Uterus (tissue), 4 donors: ENCODE data around the gene JAK3. TPM values are rescaled to one million over a fixed set of nuclear protein-coding genes. Genes with fewer than 3 reads are reported as not detected.
"Not testable (repeated sequence)": the region's sequence is repeated elsewhere in the genome, so short reads cannot be mapped to it uniquely, and the experiment has no call there.

Experiments
- DNase-seq, 2 donors: peaks; one replicate each; pipeline ENCODE4 v3.0.0-alpha.2; 2019 to 2020
- H3K27ac ChIP-seq, 2 donors: fragments of 200-600 bp; sonication (generic); 1 replicate in 1 of 2; 2 replicates in 1 of 2; pipeline ENCODE4 v1.5.1; 2016 to 2018
- H3K27me3 ChIP-seq, 2 donors: fragments of 200-600 bp; sonication (generic); one replicate each; pipeline ENCODE4 v1.5.1; 2018 to 2019; ENCODE audit warnings: control low read depth in 1 of 2
- H3K36me3 ChIP-seq, 2 donors: fragments of 200-600 bp; sonication (generic); one replicate each; pipeline ENCODE4 v1.5.1; 2019; ENCODE audit warnings: control low read depth in 1 of 2
- H3K4me1 ChIP-seq, 2 donors: fragments of 200-600 bp; sonication (generic); one replicate each; pipeline ENCODE4 v1.5.1; 2018 to 2019; ENCODE audit warnings: control low read depth in 1 of 2
- H3K4me3 ChIP-seq, 2 donors: fragments of 200-600 bp; sonication (generic); 1 replicate in 1 of 2; 2 replicates in 1 of 2; pipeline ENCODE4 v1.5.1; 2018 to 2019; ENCODE audit warnings: mild to moderate bottlenecking in 1 of 2
- H3K9me3 ChIP-seq, 2 donors: fragments of 200-600 bp; sonication (generic); one replicate each; pipeline ENCODE4 v1.5.1; 2019; ENCODE audit warnings: control low read depth in 1 of 2
- CTCF ChIP-seq, 4 experiments: fragments of 200-600 bp in 2 of 4; fragments of 450-650 bp in 2 of 4; sonication (generic) in 2 of 4; IDR thresholded peaks; one replicate each; pipeline ENCODE4 v1.5.1; 2016 to 2019; ENCODE audit warnings: antibody characterized with exemption in 4 of 4, mild to moderate bottlenecking in 2 of 4, moderate library complexity in 1 of 4
- POLR2A ChIP-seq, 2 donors: fragments of 450-650 bp; IDR thresholded peaks; one replicate each; pipeline ENCODE4 v1.6.1; 2016; ENCODE audit warnings: antibody characterized with exemption in 2 of 2, mild to moderate bottlenecking in 1 of 2, moderate library complexity in 1 of 2
- intact Hi-C: fragments of 100-400 bp; cut with DNase I; formaldehyde crosslinking; loops from one replicate; pipeline ENCODE4 v1.15.1; 2023; ENCODE audit warnings: low total_unique reads
- total RNA-seq, 4 donors: library from RNA; depleted of rRNA in 3 of 4; stranded (reverse); fragments of >200 nt in 3 of 4; gene quantifications; one replicate each; pipeline versions ENCODE4 v1.1.0 to v1.2.4, GENCODE V29; 2014 to 2023
- donor health status: DM: yes; HTN: yes; CAD: no.

Gene JAK3
- 1 to 10 TPM in 2 of 4 donors, under 1 TPM in 2; under 0.01 to 8.1 (median 2.7) TPM for total RNA-seq

GRCh38 chr19:17847538-17848366 is at the start of gene JAK3:
JAK3 (minus strand) TSS chr19:17847982; CDS start chr19:17844417, 3,565 bp downstream.
- H3K9me3 ChIP-seq = no peaks in the 10 kb centered on the region
- no peak for TF ChIP-seq POLR2A (IDR thresholded peaks at IDR 0.05)
- no peak for TF ChIP-seq CTCF (IDR thresholded peaks at IDR 0.05)
- peak within 1 kb of the TSS; percentile 7 to 19 for H3K4me3 ChIP-seq
- DNase-seq = no peak
- H3K36me3 ChIP-seq = no peaks in the 10 kb centered on the region
- H3K4me1 ChIP-seq = no peaks in the 10 kb centered on the region
- intact Hi-C loops = no loop called here
- peak within 1 kb of the TSS; percentile 57 to 59 for H3K27ac ChIP-seq
- H3K27me3 ChIP-seq = no peaks in the 10 kb centered on the region

GRCh38 chr19:17893766-17894165 is 46.0 kb upstream of the JAK3 start:
- no peak overlapping the region for H3K27ac ChIP-seq
- H3K9me3 ChIP-seq = no peaks in the 10 kb centered on the region
- no peak overlapping the region for H3K4me3 ChIP-seq
- DNase-seq = no peak
- H3K27me3 ChIP-seq = no peaks in the 10 kb centered on the region
- intact Hi-C loops = no loop called here
- TF ChIP-seq CTCF (IDR thresholded peaks at IDR 0.05) (no peak), POLR2A (IDR thresholded peaks at IDR 0.05) (no peak)
- no peaks in the 10 kb centered on the region for H3K4me1 ChIP-seq
- no peaks in the 10 kb centered on the region for H3K36me3 ChIP-seq

GRCh38 chr19:17889609-17890214 is 41.9 kb upstream of the JAK3 start:
- no peak for TF ChIP-seq CTCF (IDR thresholded peaks at IDR 0.05)
- no peak for DNase-seq
- no peaks in the 10 kb centered on the region for H3K27me3 ChIP-seq
- H3K9me3 ChIP-seq = no peaks in the 10 kb centered on the region
- no peaks in the 10 kb centered on the region for H3K4me1 ChIP-seq
- no peaks in the 10 kb centered on the region for H3K36me3 ChIP-seq
- H3K4me3 ChIP-seq = no peak overlapping the region
- intact Hi-C loops = no loop called here
- no peak overlapping the region for H3K27ac ChIP-seq

- no peak overlapping the region for H3K4me3 ChIP-seq
- no peaks in the 10 kb centered on the region for H3K27me3 ChIP-seq
- no peaks in the 10 kb centered on the region for H3K4me1 ChIP-seq
- H3K27ac ChIP-seq = no peak overlapping the region
- no peaks in the 10 kb centered on the region for H3K9me3 ChIP-seq
- intact Hi-C loops = no loop called here
- DNase-seq = no peak
- H3K36me3 ChIP-seq = no peaks in the 10 kb centered on the region
- TF ChIP-seq CTCF (IDR thresholded peaks at IDR 0.05) = no peak
- no peak for TF ChIP-seq POLR2A (IDR thresholded peaks at IDR 0.05)
Measured at GRCh38 chr19:17888260-17888659, 40.5 kb upstream of the JAK3 start.

- H3K4me3 ChIP-seq, H3K4me1 ChIP-seq, intact Hi-C loops, H3K27ac ChIP-seq, H3K27me3 ChIP-seq, DNase-seq, H3K36me3 ChIP-seq, H3K9me3 ChIP-seq: not testable (repeated sequence)
Measured at GRCh38 chr19:17887221-17887620, 39.4 kb upstream of the JAK3 start.
